ENCODE data around the gene LNPEP.

Gene LNPEP

GRCh38 chr5:97009921-97010320, 74.0 kb downstream of the LNPEP start:
- H3K4me3 ChIP-seq (ENCODE audit: low read length): no peak overlapping the region
- TF ChIP-seq ZNF274 (IDR thresholded peaks at IDR 0.05; ENCODE audit: low read depth, low read length): no peak

DNA sequence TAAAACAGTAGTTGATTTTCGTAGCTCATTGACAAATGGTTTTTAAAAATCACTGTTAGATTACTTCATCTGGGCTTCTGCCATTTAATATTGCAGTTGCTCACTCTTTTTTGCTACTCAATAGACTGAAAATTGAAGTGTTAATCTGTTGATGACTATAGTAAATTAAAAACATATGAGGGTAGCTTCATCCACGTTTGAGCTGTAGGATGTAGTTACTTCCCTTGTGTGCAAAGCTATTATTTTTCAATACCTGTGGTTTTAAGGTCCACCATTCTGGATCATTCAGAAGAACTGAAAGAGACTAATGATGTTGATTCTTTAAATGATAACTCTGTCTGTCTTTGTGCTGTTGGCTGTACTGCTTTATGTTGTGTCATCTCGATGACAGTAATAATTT, 74.7 kb downstream of the LNPEP start:
- no peak for TF ChIP-seq ZNF274 (IDR thresholded peaks at IDR 0.05; ENCODE audit: low read depth, low read length)
- no peak overlapping the region for H3K4me3 ChIP-seq (ENCODE audit: low read length)

DNA sequence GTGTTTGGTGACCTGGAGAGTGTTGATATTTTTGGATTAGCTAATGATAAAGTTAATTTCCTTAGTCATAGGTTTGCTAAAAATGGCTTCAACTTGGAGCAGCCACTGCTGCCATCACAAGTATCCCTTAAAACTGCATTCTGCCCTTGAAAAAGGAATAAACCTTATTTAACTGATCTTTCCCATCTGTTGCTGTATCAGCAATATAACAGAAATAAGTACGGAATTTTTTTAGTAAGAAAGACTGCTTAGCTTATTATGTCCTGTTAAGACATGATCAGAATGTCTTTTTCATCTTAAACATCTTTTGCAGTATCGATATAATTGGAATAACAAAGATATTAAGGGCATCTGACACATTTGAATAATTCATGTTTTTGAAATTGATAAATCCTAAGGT, 75.7 kb downstream of the LNPEP start:
- no peak overlapping the region for H3K4me3 ChIP-seq (ENCODE audit: low read length)
- no peak for TF ChIP-seq ZNF274 (IDR thresholded peaks at IDR 0.05; ENCODE audit: low read depth, low read length)

- H3K4me3 ChIP-seq (ENCODE audit: low read length): no peak overlapping the region
- no peak for TF ChIP-seq ZNF274 (IDR thresholded peaks at IDR 0.05; ENCODE audit: low read depth, low read length)
These were observed 83.7 kb downstream of the LNPEP start for GRCh38 chr5:97019435-97020117.

DNA sequence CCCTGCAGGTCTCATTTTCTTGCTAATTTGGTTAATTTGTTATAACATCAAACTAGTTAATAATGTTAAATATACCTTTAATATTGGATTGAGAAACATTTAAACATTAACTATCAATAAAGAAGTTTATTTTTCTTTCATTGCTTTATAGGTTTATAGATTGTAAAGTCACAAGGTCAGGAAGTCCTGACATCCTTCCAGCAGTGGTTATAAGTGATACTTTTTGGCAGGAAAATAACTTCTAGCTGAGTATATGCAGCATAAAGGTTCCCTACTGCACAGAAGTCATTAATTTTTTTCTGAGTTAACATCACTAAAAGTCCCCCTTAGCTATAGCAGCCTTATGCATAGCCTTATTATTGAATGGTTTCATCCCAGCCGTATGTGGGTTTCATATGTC, 85.5 kb downstream of the LNPEP start:
- no peak overlapping the region for H3K4me3 ChIP-seq (ENCODE audit: low read length)
- no peak for TF ChIP-seq ZNF274 (IDR thresholded peaks at IDR 0.05; ENCODE audit: low read depth, low read length)

GRCh38 chr5:97022898-97023297, 87.0 kb downstream of the LNPEP start:
- no peak for TF ChIP-seq ZNF274 (IDR thresholded peaks at IDR 0.05; ENCODE audit: low read depth, low read length)
- no peak overlapping the region for H3K4me3 ChIP-seq (ENCODE audit: low read length)

DNA sequence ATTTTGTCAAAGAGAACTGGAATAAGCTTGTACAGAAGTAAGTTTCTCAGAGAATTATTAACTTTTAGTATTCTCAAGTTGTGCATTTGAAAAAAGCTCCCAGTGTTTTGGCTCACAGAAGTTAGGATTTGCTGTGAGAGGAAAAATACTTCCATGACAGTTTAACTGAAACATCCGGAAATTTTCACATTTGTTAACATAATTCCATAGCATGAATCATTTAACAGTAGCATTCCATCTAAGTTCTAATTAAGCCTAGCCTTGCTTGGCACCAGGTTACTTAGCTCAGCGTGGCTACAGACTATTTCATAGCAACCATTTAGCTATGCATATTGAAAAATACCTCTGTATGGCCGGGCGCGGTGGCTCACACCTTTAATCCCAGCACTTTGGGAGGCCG, 90.8 kb downstream of the LNPEP start:
- no peak for TF ChIP-seq ZNF274 (IDR thresholded peaks at IDR 0.05; ENCODE audit: low read depth, low read length)
- no peak overlapping the region for H3K4me3 ChIP-seq (ENCODE audit: low read length)

DNA sequence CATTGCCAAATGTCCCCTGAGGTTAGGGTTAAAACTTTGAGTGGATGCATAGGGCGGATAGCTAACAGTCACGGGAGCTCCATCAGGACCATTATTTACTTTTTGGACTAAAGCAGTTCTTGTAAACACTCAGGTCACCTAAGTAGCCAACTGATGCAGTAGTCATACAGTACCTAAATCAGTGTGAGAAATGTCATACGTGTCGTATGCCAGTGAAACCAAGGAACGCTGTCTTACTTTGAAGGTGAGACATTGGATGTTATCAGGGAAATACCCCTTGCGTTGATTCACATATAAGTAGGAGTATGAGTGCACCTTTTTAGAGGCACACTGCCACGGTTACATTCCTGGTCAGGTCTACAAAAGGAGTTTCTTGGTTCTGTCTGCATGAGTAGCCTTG, 101.9 kb downstream of the LNPEP start:
- TF ChIP-seq ZNF274 (IDR thresholded peaks at IDR 0.05; ENCODE audit: low read depth, low read length): no peak
- H3K4me3 ChIP-seq (ENCODE audit: low read length): no peak overlapping the region

DNA sequence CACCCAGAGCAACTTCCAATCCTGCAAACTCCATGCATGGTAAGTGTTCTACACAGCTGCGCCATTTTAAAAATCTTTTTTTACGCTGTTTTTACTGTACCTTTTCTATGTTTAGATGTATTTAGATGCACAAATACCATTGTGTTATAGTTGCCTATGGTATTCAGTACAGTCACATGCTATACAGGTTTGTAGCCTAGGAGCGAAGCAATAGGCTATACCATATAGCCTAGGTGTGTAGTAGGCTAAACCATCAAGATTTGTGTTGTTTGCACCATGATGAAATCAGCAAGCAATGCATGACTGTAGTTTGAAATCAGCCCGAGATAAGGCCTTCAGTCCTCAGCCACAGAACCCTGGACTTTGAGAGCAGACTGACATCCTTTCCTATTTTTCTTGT, 105.4 kb downstream of the LNPEP start:
- H3K4me3 ChIP-seq (ENCODE audit: low read length): no peak overlapping the region
- no peak for TF ChIP-seq ZNF274 (IDR thresholded peaks at IDR 0.05; ENCODE audit: low read depth, low read length)

DNA sequence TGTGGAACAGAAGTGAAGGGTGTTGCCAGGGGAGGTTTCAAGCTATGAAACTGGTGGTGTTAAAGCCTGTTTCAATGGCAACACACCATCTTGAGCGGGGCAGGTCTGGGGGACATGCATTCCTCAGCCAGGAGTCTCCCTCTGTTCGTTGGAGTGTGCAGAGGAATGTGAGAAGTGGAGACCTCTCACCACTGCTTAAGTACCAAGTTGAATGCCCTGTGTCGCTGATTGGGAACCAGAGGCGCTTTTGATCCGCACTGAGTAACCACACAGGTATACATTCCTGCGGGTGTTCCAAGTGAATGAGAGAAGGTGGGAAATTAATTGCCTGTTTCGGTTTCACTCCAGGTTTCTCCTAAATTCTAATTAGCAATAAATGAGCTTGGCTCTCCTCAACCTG, 107.1 kb downstream of the LNPEP start:
- no peak overlapping the region for H3K4me3 ChIP-seq (ENCODE audit: low read length)
- no peak for TF ChIP-seq ZNF274 (IDR thresholded peaks at IDR 0.05; ENCODE audit: low read depth, low read length)

- H3K4me3 ChIP-seq (ENCODE audit: low read length): no peak overlapping the region
- no peak for TF ChIP-seq ZNF274 (IDR thresholded peaks at IDR 0.05; ENCODE audit: low read depth, low read length)
These were observed 107.6 kb downstream of the LNPEP start for GRCh38 chr5:97043511-97043910.

- H3K4me3 ChIP-seq (ENCODE audit: low read length): no peak overlapping the region
- no peak for TF ChIP-seq ZNF274 (IDR thresholded peaks at IDR 0.05; ENCODE audit: low read depth, low read length)
These were observed 108.2 kb downstream of the LNPEP start for GRCh38 chr5:97044052-97044451.

- no peak for TF ChIP-seq ZNF274 (IDR thresholded peaks at IDR 0.05; ENCODE audit: low read depth, low read length)
- no peak overlapping the region for H3K4me3 ChIP-seq (ENCODE audit: low read length)
These were observed 110.5 kb downstream of the LNPEP start for GRCh38 chr5:97046270-97046982.

GRCh38 chr5:97047076-97047475, 111.2 kb downstream of the LNPEP start:
- H3K4me3 ChIP-seq (ENCODE audit: low read length): no peak overlapping the region
- TF ChIP-seq ZNF274 (IDR thresholded peaks at IDR 0.05; ENCODE audit: low read depth, low read length): no peak

DNA sequence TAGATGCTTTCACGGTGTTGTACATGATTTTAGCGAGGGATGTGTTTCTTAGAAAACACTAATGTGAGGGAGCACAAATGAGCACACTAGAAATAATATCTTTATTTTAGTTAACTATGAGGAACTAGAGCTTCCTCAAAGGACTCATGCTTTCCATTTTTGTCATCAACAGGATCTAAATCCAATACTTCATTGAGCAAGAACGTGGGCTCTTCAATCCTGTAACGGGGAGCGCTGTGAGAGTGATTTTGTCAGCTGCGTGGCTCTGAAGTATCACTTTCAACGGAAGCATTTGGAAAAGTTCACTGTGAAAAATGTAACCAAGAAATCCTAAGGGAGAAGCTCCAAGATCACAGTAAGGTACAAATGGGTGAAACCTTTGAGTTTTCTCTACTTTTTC, 113.3 kb downstream of the LNPEP start:
- TF ChIP-seq ZNF274 (IDR thresholded peaks at IDR 0.05; ENCODE audit: low read depth, low read length): no peak
- H3K4me3 ChIP-seq (ENCODE audit: low read length): no peak overlapping the region
